NCI-H2196 (cell line): ENCODE data around the gene RXFP2.

ENCODE experiments used
- DNase-seq: peaks from one replicate; lab custom pipeline; 2025; ENCODE audit not compliant: unreplicated experiment; lab: John Stamatoyannopoulos, UW

Gene RXFP2

DNA sequence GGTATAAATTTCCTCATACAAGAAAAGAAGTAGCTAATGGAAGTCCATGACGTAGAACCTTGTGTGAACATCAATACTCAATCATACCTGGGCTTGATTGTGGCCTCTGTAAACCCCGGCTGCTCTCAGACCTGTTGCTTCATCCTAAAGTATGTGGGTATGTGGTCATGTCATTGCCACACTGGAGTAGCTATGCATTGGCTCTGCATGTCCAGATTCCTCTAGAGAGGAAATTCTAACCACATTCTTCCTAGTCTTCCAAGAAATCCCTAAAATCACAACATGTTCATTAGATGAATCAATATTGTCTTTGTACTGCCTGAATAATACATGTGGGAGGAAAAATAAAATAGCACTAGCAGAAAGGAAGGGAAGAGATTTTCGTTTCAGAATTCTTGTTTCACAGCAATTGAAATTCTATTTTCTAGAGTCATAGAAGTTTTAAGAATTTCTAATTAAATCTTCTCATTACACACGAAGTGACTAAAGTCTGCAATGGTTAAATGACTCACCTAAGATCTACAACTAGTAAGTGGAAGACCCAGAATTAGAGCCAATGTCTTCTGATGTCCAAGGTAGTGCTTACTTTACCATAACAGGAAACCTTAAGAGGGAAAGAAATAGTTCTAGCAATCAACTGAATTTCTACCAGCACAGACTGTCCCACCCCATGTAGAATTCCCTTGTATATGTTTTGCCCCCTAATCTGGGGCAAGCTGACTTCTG lies 28.0 kb downstream of the RXFP2 start:
- no peak for DNase-seq

DNA sequence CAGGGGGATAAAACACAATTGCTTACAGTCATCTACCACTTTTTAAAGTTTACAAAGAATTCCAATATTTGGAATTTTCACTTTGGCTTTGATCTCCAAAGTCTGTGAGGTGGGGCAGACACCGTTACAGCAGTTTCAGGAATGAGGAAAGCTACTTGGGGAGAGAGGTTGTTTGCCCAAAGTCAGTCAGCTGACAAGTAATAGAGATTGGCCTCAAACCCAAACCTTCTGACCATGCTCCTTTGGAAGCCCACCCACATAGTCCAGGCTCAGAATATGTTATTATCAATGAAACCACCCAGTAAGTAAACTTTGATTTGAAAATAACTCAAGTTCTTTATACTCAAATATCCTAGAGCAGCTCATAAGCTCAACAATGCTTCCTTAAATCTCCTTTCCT lies 29.0 kb downstream of the RXFP2 start:
- DNase-seq: no peak

DNA sequence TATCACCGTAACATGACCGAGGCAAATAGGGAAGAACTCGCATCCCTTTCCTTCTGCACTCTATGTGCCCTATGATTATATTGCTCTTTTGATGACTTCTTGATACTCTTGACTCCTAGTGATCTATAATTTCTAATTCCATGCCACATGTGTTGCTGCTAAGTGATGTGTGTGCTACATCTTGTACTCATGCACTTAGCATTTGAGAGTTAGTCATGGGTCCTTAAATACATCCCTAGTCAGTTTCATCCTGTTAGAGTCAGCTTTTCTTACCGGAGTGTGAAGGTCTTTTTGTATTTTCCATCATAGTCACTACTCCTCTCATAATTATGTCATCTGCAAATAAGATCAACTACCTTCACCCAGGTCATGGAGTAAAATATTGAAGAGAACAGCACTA lies 30.2 kb downstream of the RXFP2 start:
- no peak for DNase-seq

DNA sequence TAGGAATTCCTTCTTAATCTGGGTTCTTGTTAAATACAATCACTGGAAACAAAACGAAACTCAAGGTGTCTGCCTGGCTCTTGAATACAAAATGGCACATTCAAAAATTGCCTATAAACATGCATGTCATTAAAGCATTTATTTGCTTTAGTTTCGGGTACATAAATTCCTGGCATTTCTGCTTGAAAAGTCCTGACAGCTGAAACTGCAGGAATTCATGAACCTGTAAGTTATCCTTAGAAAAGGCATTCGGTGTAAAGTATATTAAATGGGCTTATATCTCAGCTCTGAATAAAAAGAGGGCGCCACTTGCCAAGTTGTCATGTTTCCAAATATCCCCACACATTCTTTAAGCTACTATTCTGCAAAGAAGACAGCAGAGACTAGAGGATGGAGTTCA lies 32.9 kb downstream of the RXFP2 start:
- DNase-seq: no peak

DNA sequence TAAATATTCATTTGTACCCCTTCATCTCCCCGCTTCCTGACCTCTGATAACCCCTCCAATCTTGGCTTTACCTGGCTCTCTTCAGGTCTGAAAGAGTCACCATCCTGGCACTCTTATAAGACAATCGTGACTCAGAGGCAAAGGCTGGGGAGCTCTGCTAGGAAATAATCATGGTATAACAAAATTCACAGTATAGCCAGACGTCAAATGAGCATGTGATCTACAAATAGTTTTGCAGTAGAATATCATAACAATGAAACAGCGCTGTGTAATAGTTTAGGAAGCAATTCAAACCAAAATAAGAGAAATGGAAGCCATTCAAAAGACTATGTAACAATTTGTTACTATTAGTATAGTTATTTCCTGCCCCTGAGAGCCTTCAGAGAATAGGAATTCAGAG lies 34.2 kb downstream of the RXFP2 start:
- no peak for DNase-seq

DNA sequence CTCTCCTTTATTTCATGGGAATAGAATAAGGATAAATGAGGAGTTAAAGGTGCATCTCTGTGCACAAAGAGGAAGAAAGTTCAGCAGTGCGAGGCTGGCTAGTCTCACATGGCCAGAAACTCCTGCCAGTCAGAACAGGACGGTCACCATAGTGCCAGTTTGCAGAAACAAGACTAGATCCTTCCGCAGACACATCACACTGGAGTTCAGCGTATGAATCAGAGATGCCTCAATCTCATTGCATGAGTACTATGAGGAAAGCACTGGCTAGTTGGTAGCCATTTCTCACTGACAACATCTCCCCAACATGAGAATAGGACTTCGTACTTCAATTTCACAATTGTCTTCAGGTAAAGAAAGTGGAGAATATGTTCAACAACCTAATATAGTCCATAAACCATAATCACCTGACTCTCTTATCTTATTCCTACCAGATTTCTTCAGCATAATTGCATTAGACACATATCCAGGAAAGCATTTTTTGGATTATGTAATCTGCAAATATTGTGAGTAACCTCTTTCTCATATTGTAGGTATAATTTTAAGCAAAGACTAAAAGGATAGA lies 34.9 kb downstream of the RXFP2 start:
- DNase-seq: no peak

DNA sequence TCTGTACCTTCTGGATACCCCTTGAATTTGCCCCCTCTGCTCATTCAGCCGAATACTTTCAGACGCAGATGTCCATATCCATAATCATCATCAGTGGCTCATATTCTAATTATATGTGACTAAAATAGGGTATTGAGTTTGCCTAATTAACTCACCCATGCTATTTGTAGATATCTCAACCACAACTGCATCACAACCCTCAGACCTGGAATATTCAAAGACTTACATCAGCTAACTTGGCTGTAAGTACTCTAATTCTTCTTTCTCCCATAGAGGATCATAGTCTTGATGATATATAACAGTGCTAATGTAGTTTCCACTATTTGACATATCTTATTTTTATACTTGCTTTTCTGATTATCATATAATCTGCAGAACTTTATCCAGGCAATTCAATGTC lies 35.8 kb downstream of the RXFP2 start:
- DNase-seq: no peak

DNA sequence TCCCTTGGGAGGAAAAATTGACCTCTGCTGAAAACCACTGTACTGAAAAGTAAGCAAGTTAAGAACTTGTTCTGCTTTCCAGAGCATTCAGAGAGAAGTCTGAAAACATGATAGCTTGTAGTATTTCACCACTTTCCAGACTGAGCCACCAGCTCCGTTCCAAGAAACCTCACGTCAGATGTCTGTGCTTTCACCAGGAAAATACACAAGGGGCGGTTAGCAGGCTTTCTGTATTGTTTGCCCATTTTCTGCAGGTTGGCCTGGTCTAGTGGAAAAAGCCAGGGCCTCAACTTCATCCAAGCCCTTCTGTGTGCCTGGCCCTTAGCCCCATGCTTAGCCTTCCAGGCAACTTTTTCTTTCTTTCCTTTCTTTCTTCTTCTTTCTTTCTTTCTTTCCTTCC lies 36.4 kb downstream of the RXFP2 start:
- no peak for DNase-seq

DNA sequence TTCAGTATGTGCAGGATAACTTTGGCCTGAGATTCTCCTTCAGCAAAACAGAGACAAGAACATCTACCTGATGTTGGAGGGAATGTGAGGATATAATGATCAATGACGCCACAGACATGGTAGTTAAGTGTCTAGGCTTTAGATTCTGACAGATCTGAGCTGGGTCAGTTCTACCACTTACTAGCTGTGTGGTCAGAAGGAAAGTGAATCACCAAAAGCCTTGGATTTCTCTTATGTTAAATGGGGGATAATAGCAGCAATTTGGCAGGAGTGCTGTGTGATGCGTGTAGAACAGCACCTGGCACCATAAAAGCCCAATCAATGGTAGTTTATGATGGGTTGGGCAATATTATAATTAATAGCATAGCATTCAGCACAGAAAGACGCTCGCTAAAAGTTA lies 41.7 kb downstream of the RXFP2 start:
- DNase-seq: no peak

DNA sequence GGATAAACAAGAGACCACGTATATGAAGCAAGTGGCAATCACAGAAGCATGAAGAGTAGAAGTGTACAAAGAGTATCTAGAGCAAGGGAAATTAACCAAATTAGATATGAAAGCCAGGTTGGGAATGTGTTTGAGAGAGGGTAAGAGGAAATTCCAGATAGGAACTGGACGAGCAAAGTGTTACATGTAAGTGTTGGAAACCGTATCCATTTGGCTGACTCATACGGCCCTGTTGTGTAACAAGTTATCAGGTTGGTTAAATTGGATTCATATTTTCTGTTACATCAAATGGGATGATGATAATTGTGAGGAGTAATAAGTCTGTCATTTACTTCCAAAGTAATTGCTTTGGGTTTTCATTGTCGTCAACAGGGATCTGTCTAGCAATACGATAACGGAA lies 46.7 kb downstream of the RXFP2 start:
- DNase-seq: no peak

DNA sequence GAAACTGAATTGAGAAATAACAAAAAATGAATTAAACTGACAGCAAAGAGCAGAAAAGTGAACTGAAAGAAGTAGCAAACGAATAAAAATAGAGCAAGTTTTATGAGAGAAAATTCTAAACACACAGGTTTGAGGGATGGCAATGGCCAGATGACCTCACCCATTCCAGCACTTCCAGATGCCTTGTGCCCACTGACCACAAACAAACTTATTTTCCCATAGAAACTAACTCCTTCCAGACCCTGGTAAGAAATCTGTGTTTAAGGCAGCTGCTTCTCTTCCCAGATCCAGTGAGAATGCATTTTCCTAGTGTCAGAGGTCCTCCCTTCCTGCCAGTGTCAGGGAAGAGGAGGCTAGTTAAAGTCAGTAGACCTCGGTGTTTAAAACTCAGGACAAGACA lies 51.7 kb downstream of the RXFP2 start:
- DNase-seq: no peak

DNA sequence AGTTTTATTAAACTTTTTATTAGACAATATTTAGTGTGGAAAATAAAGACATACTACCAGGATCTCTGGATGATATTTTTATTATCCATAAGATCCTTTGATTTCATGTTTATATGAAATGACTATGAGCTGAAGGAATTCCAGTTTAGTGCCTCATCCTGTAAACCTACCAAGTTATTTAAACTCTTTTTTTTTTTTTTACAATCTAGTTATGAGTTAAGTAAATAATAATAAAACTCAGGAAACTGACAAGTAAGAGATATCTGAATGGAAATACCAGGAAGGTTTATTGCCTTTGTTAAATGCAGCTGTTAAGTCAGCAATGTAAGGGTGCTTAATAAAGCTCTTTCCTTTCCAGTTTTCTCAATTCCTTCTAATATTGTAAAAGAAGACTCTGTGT lies 53.9 kb downstream of the RXFP2 start:
- DNase-seq: no peak

DNA sequence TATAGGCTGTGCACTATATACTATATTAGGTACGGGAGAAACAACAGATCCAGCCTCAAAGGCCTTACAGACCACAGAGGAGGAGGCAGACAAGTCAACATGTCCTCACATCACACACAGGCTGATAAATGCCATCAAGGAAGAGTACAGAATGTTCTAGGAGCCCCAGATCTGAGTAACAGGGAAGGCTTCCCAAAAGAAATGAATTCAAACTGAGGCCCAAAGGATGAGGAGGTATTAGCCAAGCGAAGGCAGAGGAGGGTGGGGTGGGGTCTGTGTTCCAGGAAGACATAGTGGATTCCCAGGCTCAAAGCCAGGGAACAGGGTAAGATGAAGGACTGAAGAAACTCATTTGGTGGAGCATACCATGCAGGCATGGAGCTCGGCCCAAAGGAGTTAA lies 55.1 kb downstream of the RXFP2 start:
- DNase-seq: no peak

DNA sequence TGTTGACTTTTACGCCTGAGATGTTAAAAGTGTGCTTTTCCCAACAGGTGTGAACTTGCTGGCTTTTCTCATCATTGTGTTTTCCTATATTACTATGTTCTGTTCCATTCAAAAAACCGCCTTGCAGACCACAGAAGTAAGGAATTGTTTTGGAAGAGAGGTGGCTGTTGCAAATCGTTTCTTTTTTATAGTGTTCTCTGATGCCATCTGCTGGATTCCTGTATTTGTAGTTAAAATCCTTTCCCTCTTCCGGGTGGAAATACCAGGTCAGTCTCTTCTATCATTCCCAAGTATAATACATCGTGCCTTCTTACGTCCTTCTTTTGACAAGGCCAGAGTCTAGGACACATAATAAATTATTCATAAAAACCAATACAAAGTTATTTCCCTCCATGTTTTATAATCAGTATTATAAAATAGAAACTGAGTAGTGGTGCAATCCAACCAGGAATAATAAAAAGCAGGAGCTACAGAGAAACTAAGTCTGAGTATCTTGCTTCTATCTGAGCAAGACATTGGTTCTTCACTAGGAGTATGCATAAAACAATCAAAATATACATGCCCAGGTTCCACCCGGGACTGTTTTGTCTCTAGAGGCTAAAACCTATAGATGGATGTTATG lies 57.9 kb downstream of the RXFP2 start:
- DNase-seq: no peak

DNA sequence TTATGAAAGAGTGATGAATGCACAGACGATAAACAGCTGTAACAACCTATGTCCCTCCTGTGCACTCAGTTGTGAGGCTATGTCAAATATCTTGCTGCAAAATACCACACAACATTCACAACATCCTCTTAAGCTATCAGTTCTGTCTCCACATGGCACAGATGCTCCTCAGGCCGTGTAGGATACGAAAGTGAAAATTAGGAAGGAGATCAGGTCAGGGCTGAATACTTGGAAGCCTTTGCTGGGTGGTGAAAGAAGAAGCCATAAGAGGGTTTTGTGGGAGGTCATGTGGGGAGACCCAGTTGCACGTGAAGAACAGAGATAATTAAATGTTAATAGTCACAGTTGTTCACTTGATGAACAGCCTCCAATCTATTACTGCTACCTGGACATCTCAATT lies 58.9 kb downstream of the RXFP2 start:
- no peak for DNase-seq

DNA sequence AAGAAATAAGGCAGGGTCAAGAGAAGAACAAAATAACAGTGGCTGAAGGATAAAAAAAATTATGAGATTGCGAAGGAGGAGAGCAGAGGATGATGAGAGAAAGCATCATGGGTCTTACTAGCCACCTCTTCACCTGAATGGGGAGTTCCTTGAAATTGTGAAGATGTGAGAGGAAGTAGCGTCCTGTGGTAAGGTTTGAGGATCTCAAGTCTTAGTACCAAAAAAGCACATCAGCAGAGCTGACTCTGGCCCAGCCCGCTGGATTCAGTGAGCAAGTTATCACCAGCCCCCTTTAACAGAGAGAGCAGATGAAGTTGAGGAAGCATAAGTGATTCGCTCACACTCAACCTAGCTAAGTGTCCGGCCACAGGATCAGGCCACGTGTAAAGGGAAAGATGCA lies 61.8 kb downstream of the RXFP2 start:
- no peak for DNase-seq

DNA sequence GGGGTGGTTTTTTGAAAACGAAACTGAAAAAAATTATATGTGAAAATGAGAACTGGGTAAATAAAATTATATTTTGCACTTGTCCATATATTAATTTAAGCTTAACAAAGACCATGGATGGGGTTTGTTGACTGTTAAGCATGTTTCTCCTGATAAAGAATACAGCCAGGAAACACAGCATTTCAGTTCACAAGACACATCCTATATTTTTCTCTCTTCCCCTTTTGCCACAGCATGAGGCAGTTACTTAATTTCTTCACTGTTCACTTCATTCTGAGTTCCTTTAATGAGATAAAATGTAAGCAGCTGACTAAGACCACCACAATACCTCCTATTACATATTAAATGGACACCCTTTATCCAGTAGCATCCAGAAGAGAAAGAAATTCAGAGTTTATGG lies 64.0 kb downstream of the RXFP2 start:
- DNase-seq: no peak

DNA sequence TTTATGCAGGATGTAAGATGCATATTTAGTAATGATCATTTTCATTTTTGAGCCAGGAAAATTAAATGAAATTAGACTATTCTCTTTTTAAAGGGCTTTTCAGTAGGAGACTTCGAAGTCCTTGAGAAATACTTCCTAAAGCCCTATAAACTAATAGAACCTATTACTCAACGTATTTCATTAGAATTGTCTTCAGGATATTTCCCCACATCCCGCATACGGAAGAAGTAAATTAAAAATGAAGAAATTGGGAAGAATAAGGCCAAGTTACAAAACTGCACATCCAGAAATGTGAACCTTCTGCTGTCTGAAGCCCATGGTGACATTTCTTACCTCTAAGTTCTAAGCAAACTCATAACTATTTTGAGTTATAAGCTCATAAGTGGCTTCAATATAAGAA lies 66.5 kb downstream of the RXFP2 start:
- DNase-seq: no peak

DNA sequence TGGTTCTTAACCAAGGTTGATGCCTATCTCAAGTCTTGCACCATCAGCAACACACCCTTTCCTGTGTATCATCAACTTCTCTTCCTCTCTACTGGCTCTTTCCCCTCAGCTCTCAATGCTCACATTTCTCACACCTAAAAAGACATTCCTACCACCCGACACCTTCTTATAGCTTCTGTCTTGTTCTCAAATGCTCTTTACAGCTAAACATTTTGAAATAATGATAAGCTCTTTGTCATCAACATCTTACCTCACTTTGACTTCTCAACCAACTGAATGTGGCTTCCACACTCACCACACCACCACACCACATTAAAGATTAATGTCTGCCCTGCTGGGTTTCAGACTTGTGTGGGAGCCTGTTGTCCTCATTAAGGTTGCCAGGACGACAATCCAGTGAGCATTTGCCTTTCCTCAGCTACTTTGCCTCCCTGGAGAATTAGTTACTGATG lies 67.8 kb downstream of the RXFP2 start:
- no peak for DNase-seq

DNA sequence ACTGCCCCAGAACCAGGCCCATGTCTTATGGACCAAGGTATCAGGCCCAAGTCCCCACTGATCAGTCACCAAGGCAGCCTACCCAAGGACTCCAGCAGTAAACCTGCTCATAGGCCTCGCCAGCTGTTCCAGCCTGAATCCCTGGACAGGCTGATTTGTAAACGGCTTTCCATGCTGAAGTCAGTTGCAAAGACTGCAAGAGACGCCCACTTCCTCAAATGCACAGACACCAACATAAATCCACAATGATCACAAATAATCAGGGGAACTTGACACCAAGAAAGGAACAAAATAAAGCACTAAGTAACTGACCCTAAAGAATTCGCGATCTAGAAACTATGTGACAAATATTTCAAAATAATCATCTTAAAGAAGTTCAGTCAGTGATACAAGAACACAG lies 75.2 kb downstream of the RXFP2 start:
- DNase-seq: no peak

DNA sequence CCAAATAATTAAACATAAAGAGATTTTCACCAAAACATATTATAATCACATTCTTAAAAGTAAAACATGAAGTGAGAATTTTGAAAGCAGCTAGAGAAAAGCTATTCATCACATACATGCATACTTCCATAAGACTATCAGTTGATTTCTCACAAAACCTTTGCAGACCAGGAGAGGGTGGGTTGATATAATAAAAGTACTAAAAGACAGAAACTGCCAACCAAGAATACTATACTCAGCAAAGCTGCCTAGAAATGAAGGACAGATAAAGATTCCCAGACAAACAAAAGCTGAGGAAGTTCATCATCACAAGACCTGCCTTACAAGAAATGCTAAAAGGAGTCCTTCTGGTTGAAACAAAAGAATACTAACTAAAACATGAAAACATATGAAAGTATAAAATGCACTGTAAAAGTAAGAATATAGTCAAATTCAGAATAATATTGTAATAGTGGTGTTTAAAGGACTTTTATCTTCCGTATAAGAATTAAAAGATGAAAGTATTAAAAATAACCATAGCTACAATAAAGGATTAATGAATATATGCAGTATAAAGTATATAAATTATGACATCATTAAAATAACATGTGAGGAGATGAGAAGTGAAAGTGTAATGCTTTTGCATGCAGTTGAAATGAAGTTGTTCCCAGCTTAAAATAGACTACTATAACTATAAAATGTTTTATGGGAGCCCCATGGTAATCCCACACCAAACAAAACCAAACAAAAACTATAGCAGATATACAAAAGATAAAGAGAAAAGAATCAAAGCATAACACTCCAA lies 76.2 kb downstream of the RXFP2 start:
- no peak for DNase-seq

DNA sequence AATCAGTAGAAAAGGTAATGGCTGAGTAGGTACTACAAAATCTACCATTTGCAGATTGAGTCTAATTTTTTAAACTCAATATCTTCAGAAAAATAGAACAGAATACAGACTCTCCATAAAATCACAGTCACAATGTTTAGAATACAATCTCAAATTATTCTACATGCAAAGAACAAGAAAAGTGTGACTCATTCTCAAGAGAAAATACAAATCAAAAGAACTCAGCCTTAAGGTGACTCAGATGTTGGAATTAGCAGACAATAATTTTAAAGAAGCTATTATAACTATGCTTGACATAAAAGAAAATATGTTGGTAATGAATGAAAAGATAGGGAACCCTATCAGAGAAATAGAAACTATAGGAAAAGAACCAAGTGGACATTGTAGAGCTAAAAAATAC lies 78.9 kb downstream of the RXFP2 start:
- no peak for DNase-seq
